Tibial artery (tissue), 4 donors: ENCODE measurements around the gene ERBB3.
A peak's percentile ranks its signal among the peaks of the same experiment; 100 is the strongest.
"Not testable (repeated sequence)": the region's sequence is repeated elsewhere in the genome, so short reads cannot be mapped to it uniquely, and the experiment has no call there.

Experiments
- DNase-seq, 2 donors: peaks; one replicate each; pipeline ENCODE4 v3.0.0-alpha.2; 2019
- H3K27ac ChIP-seq, 2 donors: fragments of 200-600 bp; sonication (generic) in 1 of 2; 1 replicate in 1 of 2; 2 replicates in 1 of 2; pipeline ENCODE4 v1.5.1; 2018 to 2019; ENCODE audit warnings: mild to moderate bottlenecking in 1 of 2
- H3K27me3 ChIP-seq, 2 donors: fragments of 200-600 bp; sonication (generic) in 1 of 2; one replicate each; pipeline versions ENCODE4 v1.5.1 to v1.6.0; 2016 to 2019
- H3K36me3 ChIP-seq, 3 donors: fragments of 200-600 bp; sonication (generic) in 2 of 3; one replicate each; pipeline ENCODE4 v1.5.1; 2016 to 2019; ENCODE audit warnings: mild to moderate bottlenecking in 2 of 3
- H3K4me1 ChIP-seq, 4 donors: fragments of 200-600 bp; sonication (generic) in 2 of 4; 1 replicate in 3 of 4; 2 replicates in 1 of 4; pipeline ENCODE4 v1.5.1; 2016 to 2019
- H3K4me3 ChIP-seq, 2 donors: fragments of 200-600 bp; sonication (generic) in 1 of 2; 1 replicate in 1 of 2; 2 replicates in 1 of 2; pipeline ENCODE4 v1.5.1; 2018 to 2019; ENCODE audit warnings: mild to moderate bottlenecking in 2 of 2
- H3K9me3 ChIP-seq, 3 donors: fragments of 200-600 bp; sonication (generic) in 1 of 3; one replicate each; pipeline ENCODE4 v1.5.1; 2016 to 2019
- CTCF ChIP-seq, 2 experiments: fragments of 200-600 bp in 1 of 2; fragments of 450-650 bp in 1 of 2; IDR thresholded peaks; one replicate each; pipeline ENCODE4 v1.5.1; 2017 to 2019; ENCODE audit warnings: antibody characterized with exemption in 2 of 2, mild to moderate bottlenecking in 1 of 2, moderate library complexity in 1 of 2
- intact Hi-C: fragments of 100-400 bp; cut with DNase I; formaldehyde crosslinking; loops from one replicate; pipeline ENCODE4 v1.15.0; 2023; ENCODE audit warnings: low total_unique reads

Gene ERBB3

GRCh38 chr12:56046027-56046780 is 33.8 kb upstream of the ERBB3 start:
- H3K27ac ChIP-seq, result no peak overlapping the region
- peaks cover 8 to 16% (median 13%) of the 10 kb centered on the region in 4 donors for H3K4me1 ChIP-seq
- intact Hi-C loops, result no loop called here
- no peak for TF ChIP-seq CTCF (IDR thresholded peaks at IDR 0.05)
- no peak for DNase-seq
- no peaks in the 10 kb centered on the region for H3K9me3 ChIP-seq
- no peaks in the 10 kb centered on the region for H3K27me3 ChIP-seq
- H3K36me3 ChIP-seq, result peaks cover 23 to 32% (median 32%) of the 10 kb centered on the region in 3 donors
- H3K4me3 ChIP-seq, result no peak overlapping the region

GRCh38 chr12:56053407-56053893 is 26.5 kb upstream of the ERBB3 start:
- Histone ChIP-seq H3K4me1 (no peaks in the 10 kb centered on the region), H3K4me3 (no peak overlapping the region), H3K36me3 (no peaks in the 10 kb centered on the region), H3K27me3 (no peaks in the 10 kb centered on the region), H3K27ac (no peak overlapping the region), H3K9me3 (no peaks in the 10 kb centered on the region)
- intact Hi-C loops, result no loop called here
- no peak for TF ChIP-seq CTCF (IDR thresholded peaks at IDR 0.05)
- peak in 1 of 2 donors; percentile 1 for DNase-seq

- intact Hi-C loops, H3K27me3 ChIP-seq, H3K9me3 ChIP-seq, H3K4me3 ChIP-seq, H3K36me3 ChIP-seq, H3K4me1 ChIP-seq, H3K27ac ChIP-seq, DNase-seq: not testable (repeated sequence)
Observed at GRCh38 chr12:56059964-56060363, 20.0 kb upstream of the ERBB3 start.

- TF ChIP-seq CTCF (IDR thresholded peaks at IDR 0.05), result no peak
- no peaks in the 10 kb centered on the region for H3K27me3 ChIP-seq
- no peak overlapping the region for H3K27ac ChIP-seq
- no peak overlapping the region for H3K4me3 ChIP-seq
- H3K4me1 ChIP-seq, result no peaks in the 10 kb centered on the region
- H3K36me3 ChIP-seq, result no peaks in the 10 kb centered on the region
- peak in 1 of 2 donors; percentile 20 for DNase-seq
- H3K9me3 ChIP-seq, result no peaks in the 10 kb centered on the region
- intact Hi-C loops, result no loop called here
Observed at GRCh38 chr12:56061982-56062381, 18.0 kb upstream of the ERBB3 start.

GRCh38 chr12:56062996-56063395 is 17.0 kb upstream of the ERBB3 start:
- no peak for TF ChIP-seq CTCF (IDR thresholded peaks at IDR 0.05)
- DNase-seq, result no peak
- intact Hi-C loops, result no loop called here

DNA sequence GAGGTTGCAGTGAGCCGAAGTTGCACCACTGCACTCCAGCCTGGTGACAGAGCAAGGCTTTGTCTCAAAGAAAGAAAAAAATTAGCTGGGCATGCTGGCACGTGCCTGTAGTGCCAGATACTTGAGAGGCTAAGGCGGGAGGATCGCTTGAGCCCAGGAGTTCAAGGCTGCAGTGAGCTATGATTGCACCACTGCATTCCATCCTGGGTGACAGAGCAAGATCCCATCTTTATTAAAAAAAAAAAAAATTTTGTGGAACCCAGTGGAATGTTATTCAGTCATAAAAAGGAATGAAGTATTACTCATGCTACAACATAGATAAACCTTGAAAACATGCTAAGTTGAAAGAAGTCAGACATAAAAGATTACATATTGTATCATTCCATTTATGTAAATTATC is 8.3 kb upstream of the ERBB3 start:
- intact Hi-C loops, result no loop called here
- TF ChIP-seq CTCF (IDR thresholded peaks at IDR 0.05), result no peak

More at GRCh38 chr12:56062996-56063395, 17.0 kb upstream of the ERBB3 start:
- Histone ChIP-seq H3K36me3 (no peaks in the 10 kb centered on the region), H3K9me3 (no peaks in the 10 kb centered on the region), H3K27me3 (no peaks in the 10 kb centered on the region), H3K4me1 (no peaks in the 10 kb centered on the region), H3K27ac (no peak overlapping the region), H3K4me3 (no peak overlapping the region)

More for the DNA sequence above, 8.3 kb upstream of the ERBB3 start:
- Histone ChIP-seq H3K4me3 (no peak overlapping the region), H3K27me3 (no peaks in the 10 kb centered on the region), H3K4me1 (no peaks in the 10 kb centered on the region), H3K9me3 (no peaks in the 10 kb centered on the region), H3K36me3 (no peaks in the 10 kb centered on the region), H3K27ac (no peak overlapping the region)
- no peak for DNase-seq
